BE2C (cell line): ENCODE measurements around the gene GSAP.

Experiments used
- DNase-seq: peaks from one replicate; pipeline ENCODE4 v3.0.0-alpha.2; 2020
- H3K27me3 ChIP-seq: fragments of 250-450 bp; sonication (Bioruptor Pico); 2 replicates; pipeline ENCODE4 v1.5.1; 2020; ENCODE audit warnings: mild to moderate bottlenecking
- H3K36me3 ChIP-seq: fragments of 250-450 bp; sonication (Bioruptor Pico); 2 replicates; pipeline ENCODE4 v1.5.1; 2020; ENCODE audit warnings: mild to moderate bottlenecking
- H3K4me1 ChIP-seq: fragments of 250-450 bp; sonication (Bioruptor Pico); 2 replicates; pipeline ENCODE4 v1.5.1; 2020
- H3K4me3 ChIP-seq: 2 replicates; pipeline ENCODE4 v1.5.1; 2011; ENCODE audit warnings: low read depth, low read length
- H3K9me3 ChIP-seq: fragments of 250-450 bp; sonication (Bioruptor Pico); 2 replicates; pipeline ENCODE4 v1.5.1; 2020
- CTCF ChIP-seq: IDR thresholded peaks from 2 replicates; pipeline ENCODE4 v1.5.1; 2012; ENCODE audit warnings: mild to moderate bottlenecking, low read depth, low read length

Gene GSAP

GRCh38 chr7:77360104-77360503, 56.0 kb downstream of the GSAP start:
- Histone ChIP-seq H3K9me3 (no peaks in the 10 kb centered on the region), H3K4me3 (no peak overlapping the region), H3K27me3 (peaks cover 5% of the 10 kb centered on the region), H3K4me1 (no peaks in the 10 kb centered on the region), H3K36me3 (no peaks in the 10 kb centered on the region)
- TF ChIP-seq CTCF: no peak
- no peak for DNase-seq

GRCh38 chr7:77359599-77359998, 56.5 kb downstream of the GSAP start:
- DNase-seq: no peak
- Histone ChIP-seq H3K36me3 (no peaks in the 10 kb centered on the region), H3K4me1 (no peaks in the 10 kb centered on the region), H3K9me3 (no peaks in the 10 kb centered on the region), H3K4me3 (no peak overlapping the region), H3K27me3 (peaks cover 5% of the 10 kb centered on the region)
- no peak for TF ChIP-seq CTCF

GRCh38 chr7:77354914-77355313, 61.2 kb downstream of the GSAP start:
- Histone ChIP-seq H3K4me3 (no peak overlapping the region), H3K36me3 (no peaks in the 10 kb centered on the region), H3K4me1 (no peaks in the 10 kb centered on the region), H3K27me3 (peaks cover 11% of the 10 kb centered on the region), H3K9me3 (no peaks in the 10 kb centered on the region)
- TF ChIP-seq CTCF: no peak
- no peak for DNase-seq

GRCh38 chr7:77354484-77354883, 61.7 kb downstream of the GSAP start:
- no peak overlapping the region for H3K4me3 ChIP-seq
- no peak for TF ChIP-seq CTCF
- H3K4me1 ChIP-seq: no peaks in the 10 kb centered on the region
- H3K9me3 ChIP-seq: no peaks in the 10 kb centered on the region
- H3K27me3 ChIP-seq: peaks cover 11% of the 10 kb centered on the region
- H3K36me3 ChIP-seq: no peaks in the 10 kb centered on the region
- no peak for DNase-seq

- Histone ChIP-seq H3K36me3 (no peaks in the 10 kb centered on the region), H3K4me3 (no peak overlapping the region), H3K4me1 (no peaks in the 10 kb centered on the region), H3K27me3 (peaks cover 11% of the 10 kb centered on the region), H3K9me3 (no peaks in the 10 kb centered on the region)
- no peak for TF ChIP-seq CTCF
- no peak for DNase-seq
These were observed 62.2 kb downstream of the GSAP start for GRCh38 chr7:77353911-77354310.

- no peak overlapping the region for H3K4me3 ChIP-seq
- H3K9me3 ChIP-seq: no peaks in the 10 kb centered on the region
- H3K4me1 ChIP-seq: no peaks in the 10 kb centered on the region
- H3K36me3 ChIP-seq: no peaks in the 10 kb centered on the region
- peaks cover 11% of the 10 kb centered on the region for H3K27me3 ChIP-seq
- DNase-seq: no peak
- TF ChIP-seq CTCF: no peak
These were observed 62.8 kb downstream of the GSAP start for GRCh38 chr7:77353407-77353721.
